Stomach (tissue), 4 donors: ENCODE measurements around the gene RIMOC1.

ENCODE experiments used
- EP300 ChIP-seq: sonication (generic); formaldehyde crosslinking; IDR thresholded peaks from one replicate; pipeline ENCODE4 v1.6.1; 2017; ENCODE audit warnings: antibody characterized with exemption
- POLR2A ChIP-seq, 4 donors: fragments of 450-650 bp; IDR thresholded peaks; one replicate each; pipeline ENCODE4 v1.6.1; 2016; ENCODE audit warnings: antibody characterized with exemption in 4 of 4, control low read depth in 2 of 4, mild to moderate bottlenecking in 1 of 4, moderate library complexity in 1 of 4
- POLR2AphosphoS5 ChIP-seq, 3 donors: sonication (generic); formaldehyde crosslinking; IDR thresholded peaks; one replicate each; pipeline ENCODE4 v1.6.1; 2016; ENCODE audit warnings: antibody characterized with exemption in 3 of 3
- TF ChIP-seq, protein P1 (sequence below), 7 experiments: fragments of 450-650 bp in 4 of 7; fragments of 200-600 bp in 3 of 7; sonication (generic) in 3 of 7; IDR thresholded peaks; one replicate each; pipeline ENCODE4 v1.5.1; 2016 to 2019; ENCODE audit warnings: antibody characterized with exemption in 7 of 7, control low read depth in 2 of 7, mild to moderate bottlenecking in 1 of 7

DNA sequence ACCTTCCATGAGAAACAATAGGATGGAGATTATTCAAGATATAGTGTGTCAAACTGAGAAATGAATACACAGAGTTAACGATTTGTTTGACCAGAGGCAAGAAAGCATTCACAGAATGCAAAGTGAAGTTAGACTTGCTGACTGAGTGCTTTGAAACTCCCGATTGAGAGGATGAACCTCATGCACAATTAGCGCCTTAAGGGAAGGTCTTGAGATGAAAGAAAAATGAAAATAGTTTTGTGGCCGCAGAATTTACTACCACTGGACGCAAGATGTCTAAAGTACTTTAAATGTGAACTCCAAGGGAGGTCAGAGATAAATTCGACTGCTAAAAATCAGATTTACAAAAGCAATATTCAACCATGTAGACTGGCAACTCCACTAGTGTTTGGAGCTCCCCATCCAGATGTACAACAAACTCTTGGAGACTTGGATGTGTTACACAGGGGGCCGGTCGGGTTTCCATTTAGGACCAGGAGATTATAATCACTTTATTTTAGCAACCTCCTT is 707 bp upstream of the RIMOC1 start:
- TF ChIP-seq, protein P1, sequence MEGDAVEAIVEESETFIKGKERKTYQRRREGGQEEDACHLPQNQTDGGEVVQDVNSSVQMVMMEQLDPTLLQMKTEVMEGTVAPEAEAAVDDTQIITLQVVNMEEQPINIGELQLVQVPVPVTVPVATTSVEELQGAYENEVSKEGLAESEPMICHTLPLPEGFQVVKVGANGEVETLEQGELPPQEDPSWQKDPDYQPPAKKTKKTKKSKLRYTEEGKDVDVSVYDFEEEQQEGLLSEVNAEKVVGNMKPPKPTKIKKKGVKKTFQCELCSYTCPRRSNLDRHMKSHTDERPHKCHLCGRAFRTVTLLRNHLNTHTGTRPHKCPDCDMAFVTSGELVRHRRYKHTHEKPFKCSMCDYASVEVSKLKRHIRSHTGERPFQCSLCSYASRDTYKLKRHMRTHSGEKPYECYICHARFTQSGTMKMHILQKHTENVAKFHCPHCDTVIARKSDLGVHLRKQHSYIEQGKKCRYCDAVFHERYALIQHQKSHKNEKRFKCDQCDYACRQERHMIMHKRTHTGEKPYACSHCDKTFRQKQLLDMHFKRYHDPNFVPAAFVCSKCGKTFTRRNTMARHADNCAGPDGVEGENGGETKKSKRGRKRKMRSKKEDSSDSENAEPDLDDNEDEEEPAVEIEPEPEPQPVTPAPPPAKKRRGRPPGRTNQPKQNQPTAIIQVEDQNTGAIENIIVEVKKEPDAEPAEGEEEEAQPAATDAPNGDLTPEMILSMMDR (IDR thresholded peaks at IDR 0.05) = no peak
- no peak for TF ChIP-seq POLR2A (IDR thresholded peaks at IDR 0.05)
- no peak for TF ChIP-seq EP300
- no peak for TF ChIP-seq POLR2AphosphoS5 (IDR thresholded peaks at IDR 0.05)
